GM13976 (cell line): ENCODE measurements around the gene ATP10A.

Experiments
- DNase-seq: peaks from one replicate; pipeline ENCODE4 v3.0.0; 2012; ENCODE audit warnings: low spot score
- in situ Hi-C: fragments of 300-500 bp; cut with MboI; formaldehyde crosslinking; loops from one replicate; pipeline ENCODE4 v1.12.0; 2022; ENCODE audit warnings: low sequenced_read_pairs, mixed read lengths, inconsistent platforms; ENCODE audit not compliant: unreplicated experiment
- TF ChIP-seq, protein P1 (sequence below): IDR thresholded peaks from 2 replicates; pipeline ENCODE4 v1.5.1; 2012; ENCODE audit warnings: borderline replicate concordance, mild to moderate bottlenecking; ENCODE audit not compliant: insufficient read depth; ENCODE audit errors: extremely low read depth, missing control alignments, control extremely low read depth

Gene ATP10A

DNA sequence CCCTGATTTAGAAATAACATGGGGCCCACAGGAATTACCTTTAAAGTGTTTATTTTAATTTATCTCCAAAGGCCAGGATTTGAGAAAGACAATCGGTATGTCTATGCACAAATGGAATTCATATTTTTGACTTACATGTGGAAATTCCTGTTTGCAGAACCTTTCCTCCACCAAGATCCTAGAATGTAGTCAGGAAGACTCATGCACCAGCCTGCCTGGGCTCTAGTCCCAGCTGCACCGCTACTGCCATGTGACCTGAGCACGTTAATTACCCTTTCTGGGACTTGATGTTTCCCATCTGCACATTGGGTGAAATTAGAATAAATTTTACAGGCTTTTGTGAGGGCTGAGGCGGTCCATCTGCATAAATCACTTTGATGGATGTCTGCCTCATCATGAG lies 194.2 kb downstream of the ATP10A start:
- in situ Hi-C loops: no loop called here
- DNase-seq: no peak
- TF ChIP-seq, protein P1, sequence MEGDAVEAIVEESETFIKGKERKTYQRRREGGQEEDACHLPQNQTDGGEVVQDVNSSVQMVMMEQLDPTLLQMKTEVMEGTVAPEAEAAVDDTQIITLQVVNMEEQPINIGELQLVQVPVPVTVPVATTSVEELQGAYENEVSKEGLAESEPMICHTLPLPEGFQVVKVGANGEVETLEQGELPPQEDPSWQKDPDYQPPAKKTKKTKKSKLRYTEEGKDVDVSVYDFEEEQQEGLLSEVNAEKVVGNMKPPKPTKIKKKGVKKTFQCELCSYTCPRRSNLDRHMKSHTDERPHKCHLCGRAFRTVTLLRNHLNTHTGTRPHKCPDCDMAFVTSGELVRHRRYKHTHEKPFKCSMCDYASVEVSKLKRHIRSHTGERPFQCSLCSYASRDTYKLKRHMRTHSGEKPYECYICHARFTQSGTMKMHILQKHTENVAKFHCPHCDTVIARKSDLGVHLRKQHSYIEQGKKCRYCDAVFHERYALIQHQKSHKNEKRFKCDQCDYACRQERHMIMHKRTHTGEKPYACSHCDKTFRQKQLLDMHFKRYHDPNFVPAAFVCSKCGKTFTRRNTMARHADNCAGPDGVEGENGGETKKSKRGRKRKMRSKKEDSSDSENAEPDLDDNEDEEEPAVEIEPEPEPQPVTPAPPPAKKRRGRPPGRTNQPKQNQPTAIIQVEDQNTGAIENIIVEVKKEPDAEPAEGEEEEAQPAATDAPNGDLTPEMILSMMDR: no peak

DNA sequence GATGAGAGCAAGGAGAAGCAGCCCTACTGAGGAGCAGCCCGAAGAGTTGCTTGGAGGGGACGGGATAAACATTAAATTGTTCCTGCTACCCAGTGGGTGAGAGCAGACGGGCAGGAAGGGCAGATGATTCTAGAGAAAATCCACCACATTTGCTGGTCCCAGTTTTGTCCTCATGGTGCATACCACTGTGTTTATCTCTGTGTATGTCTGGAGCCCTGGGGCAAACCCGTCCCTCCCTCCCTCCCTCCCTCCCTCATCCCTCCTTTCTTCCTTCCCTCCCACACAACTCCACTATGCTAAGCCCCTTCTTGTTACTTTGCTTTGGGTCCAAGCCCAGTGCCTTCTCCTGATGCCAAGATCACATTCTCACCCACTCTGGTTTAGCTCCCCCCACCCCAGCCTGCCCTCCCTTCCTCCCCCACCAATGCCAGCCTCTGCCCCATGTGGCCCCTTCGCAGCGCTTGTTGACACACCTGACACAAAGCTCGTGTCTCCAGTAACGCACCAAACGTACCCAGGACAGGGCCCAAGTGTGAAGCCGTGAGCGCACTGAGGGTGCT lies 194.8 kb downstream of the ATP10A start:
- no peak for DNase-seq
- TF ChIP-seq, protein P1: no peak

DNA sequence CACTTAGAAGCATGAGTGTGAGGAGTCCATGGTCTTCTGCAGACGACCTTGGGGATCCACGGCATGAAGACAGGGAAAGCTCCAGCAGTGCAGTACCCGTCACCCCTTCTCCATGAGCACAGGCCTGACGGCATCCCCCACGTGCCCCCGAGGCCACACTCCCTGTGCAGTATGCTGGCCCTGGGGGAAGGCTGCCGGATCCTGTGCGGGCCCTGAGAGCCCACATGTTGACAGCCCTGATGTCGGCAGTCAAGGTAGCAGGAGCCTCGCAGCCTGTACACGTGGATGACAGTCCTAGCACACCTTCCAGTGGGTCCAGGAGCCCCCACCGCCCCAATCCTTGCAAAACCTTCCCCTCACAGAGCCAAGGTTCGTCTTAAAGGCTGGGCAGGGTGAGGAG lies 195.3 kb downstream of the ATP10A start:
- in situ Hi-C loops: no loop called here
- TF ChIP-seq, protein P1: no peak
- no peak for DNase-seq

More for the DNA sequence above, 194.8 kb downstream of the ATP10A start:
- in situ Hi-C loops: no loop called here

DNA sequence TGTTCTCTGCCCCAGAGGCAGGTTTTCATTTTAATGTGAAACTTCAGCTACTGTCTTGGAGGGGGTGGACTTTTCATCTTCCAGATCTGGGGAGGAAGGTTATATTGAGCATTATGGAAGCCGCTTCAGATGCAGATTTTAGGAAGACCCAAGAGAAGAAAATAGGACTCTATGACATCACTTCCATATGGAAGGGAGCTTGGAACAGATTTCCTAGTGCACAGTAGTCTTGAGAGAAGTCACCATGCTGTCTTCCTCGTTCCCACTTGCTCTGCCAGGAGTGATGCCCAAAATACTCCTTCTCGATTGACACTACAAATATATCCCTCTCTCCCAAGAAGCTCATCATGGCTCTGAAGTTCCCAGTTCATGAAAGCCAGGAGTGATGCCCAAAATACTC lies 197.2 kb downstream of the ATP10A start:
- DNase-seq: no peak
- in situ Hi-C loops: no loop called here

DNA sequence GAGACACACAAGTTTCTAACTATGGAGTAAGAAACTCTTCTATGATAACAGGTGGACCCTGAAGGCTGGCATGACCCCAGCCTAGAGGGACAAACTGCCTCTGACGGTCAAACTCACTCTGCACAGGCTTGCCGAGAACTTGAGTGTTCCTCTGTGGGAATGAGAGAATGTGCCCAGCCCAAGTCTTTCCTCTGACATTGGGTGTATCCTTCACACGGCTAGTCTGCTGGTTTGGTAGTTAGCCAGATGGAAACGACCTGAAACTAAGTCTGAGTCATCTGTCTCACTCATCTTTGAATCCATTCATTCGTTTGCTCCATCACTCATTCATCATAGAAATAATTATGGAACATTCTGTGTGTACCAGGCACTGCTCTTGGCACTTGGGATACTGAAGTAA lies 198.4 kb downstream of the ATP10A start:
- TF ChIP-seq, protein P1: no peak
- in situ Hi-C loops: no loop called here
- no peak for DNase-seq

More for the DNA sequence above, 197.2 kb downstream of the ATP10A start:
- TF ChIP-seq, protein P1: no peak

DNA sequence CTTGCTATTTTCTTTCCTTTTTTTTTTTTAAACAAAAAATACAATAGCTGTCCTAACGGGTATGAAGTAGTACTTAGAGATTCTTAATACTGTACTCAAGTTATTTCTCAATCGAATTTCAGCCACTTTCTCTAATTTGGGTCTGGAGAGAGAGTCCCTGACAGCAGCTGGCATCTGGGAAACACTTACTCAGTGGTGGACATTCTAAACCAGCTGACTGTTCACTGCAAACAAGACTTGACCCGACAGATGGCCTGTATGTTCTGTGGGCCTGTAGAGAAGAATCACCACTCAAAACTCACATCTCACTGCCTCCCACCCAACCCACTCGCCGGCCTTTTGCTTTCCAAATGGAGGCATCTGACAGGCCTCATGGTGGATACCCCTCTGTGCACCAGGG lies 199.6 kb downstream of the ATP10A start:
- no peak for DNase-seq
- in situ Hi-C loops: no loop called here
- TF ChIP-seq, protein P1: no peak
